HG03159 (cell line): ENCODE measurements around the gene TMEM254.
"Not testable (repeated sequence)": the region's sequence is repeated elsewhere in the genome, so short reads cannot be mapped to it uniquely, and the experiment has no call there.

Experiments
- ATAC-seq: cut with Tn5 transposase; IDR thresholded peaks from one replicate; pipeline ENCODE4 v1.9.1; 2021; ENCODE audit warnings: mild to moderate bottlenecking, moderate library complexity; ENCODE audit not compliant: unreplicated experiment

The TMEM254 gene, protein sequence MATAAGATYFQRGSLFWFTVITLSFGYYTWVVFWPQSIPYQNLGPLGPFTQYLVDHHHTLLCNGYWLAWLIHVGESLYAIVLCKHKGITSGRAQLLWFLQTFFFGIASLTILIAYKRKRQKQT

DNA sequence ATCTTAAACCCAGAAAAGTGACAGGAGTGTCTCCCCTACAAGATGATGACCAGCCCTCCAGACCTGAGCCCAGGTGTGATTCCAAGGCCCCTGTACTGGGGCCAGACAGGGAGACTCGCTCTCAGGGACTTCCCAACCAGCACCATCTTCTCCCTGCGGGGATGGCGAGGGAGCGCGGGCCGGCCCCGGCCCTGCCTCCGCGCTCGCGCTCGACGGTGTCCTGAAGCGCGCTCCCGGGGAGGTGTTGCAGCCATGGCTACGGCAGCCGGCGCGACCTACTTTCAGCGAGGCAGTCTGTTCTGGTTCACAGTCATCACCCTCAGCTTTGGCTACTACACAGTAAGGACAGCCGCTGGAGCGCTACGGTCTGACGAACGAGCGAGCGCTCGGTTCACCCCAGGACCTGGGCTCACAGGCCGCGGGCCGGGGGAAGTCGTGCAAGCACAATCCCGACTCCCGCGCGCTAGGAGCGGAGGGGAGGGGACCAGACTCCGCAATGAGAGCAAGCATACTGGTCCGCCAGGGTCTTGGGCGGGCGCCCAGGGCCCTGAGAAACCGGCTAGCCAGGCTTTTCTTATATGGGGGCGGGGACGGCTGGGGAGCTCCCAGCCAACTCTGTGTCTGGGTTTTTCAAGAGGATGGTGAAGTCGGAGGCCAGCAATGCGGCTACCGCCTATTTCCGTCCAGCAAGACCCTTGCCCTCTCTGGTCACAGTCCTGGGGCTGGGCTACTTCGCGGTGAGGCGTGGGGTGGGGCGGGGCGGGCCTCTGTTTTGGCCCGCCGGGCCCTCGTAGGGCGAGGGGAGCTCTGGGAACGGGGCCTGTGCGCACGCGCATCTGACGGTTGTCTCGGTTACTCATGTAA, at the start of gene TMEM254:
Gene TMEM254 (plus strand): TSS at position 218 of the 864 bp plus-strand sequence. CDS start 35 bp downstream, at position 253.
- peak; percentile 83 for ATAC-seq

DNA sequence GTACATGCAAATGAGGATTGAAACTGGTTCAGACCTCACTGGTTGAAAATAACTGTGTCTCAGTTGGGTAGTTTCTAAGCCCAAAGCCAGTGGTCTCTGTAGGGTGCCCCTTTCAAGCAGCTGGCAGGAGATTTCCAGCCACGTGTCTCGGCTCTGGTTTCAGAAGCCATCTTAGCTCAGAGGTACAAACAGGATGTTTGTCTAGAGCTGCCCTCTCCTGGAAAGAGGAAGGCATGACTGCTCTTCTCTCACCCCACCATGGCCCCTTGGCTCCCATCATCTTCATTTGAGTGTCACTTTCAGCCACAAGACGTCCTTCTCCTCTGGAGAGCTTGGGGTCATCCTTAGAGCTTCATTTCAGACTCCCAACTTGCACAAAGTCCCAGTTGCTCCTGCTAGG, 49.3 kb upstream of the TMEM254 start:
- peak; percentile 76 for ATAC-seq

DNA sequence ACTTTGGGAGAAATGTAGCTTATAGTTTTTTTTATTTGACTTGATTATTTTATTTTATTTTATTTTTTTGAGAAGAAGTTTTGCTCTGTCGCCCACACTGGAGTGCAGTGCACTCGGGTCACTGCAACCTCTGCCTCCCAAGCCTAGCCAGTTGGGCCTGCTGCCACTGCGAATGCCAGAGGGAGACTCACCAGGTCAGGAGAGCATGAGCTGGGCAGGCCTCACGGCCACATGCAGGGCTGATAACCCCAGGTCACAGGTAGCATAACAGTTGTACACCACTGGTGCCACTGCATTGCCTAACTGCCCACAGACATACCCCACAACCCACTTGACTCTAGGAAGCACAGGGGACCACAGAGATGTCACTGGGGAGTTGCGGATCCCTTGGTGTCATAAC, 48.6 kb upstream of the TMEM254 start:
- not testable (repeated sequence) for ATAC-seq

DNA sequence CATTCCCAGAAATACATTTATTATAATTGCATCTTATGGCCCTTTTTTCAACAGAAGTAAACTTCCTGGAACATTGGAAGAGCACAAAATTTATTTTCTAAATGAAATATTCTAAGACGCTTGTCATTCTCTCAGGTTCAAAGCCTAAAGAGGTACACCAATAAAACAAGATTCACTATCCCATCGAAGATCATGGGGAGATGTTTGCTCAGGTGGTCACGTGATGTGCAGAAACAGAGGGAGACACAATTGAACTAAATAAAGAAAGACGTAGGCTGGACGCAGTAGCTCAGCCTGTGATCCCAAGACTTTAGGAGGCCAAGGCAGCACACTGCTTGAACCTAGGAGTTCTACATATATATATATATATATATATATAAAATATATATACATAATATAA, 46.0 kb upstream of the TMEM254 start:
- ATAC-seq = no peak

- ATAC-seq = not testable (repeated sequence)
Measured at GRCh38 chr10:80034766-80035165, 43.7 kb upstream of the TMEM254 start.

DNA sequence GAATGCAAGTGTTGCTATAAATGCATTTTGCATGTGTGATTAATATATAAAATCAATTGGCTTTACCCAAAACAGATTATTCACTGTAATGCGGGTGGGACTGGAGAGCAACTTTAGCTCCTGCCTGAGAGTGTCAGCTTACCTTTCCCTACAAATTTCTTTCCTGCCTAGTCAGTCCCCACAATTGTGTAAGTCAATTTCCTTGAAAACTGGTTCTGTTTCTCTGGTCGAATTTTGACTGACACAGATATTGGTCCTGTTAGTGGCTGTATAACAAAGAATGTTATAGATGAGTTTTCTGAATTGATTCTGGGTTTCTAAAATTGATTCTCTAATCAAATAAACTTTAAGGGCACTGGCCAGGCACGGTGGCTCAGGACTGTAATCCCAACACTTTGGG, 43.0 kb upstream of the TMEM254 start:
- not testable (repeated sequence) for ATAC-seq

DNA sequence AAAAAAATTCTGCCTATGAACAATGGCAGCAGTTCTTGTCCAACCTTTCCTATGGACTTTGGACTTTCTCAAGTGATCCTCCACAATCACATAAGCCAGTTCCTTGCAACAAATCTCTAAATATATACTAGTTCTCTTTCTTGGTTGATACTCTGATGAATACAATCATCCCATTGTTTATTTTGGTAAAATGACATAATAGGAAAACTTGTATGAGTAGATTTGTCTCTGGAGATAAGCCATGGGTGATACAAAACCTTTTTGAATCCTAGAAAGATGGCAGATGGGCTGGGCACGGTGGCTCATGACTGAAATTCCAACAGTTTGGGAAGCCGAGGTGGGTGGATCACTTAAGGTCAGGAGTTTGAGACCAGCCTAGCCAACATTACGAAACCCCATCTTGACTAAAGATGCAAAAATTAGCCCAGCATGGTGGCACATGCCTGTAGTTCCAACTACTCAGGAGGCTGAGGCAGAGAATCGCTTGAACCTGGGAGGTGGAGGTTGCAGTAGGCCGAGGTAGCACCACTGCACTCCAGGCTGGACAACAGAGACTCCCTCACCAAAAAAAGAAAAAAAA, 41.5 kb upstream of the TMEM254 start:
- not testable (repeated sequence) for ATAC-seq

DNA sequence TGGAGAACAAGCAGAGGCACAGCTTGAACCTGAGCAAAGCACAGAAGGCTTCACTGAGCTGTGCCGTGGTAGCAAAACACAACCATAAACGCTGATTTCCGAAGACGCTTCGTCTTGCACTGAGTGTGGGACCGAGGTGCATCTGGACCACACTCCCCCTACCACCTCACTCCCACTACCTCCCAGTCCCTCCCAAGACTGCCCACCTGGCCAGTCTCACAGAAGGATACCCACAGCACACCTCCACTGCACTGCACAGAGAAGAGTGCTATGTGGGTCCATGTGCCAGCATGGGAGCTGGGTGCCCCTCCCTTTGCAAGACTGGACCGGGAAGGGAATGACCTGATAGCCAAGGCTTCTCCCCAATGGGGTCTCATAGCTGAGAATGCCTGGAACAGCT, 40.2 kb upstream of the TMEM254 start:
- ATAC-seq = not testable (repeated sequence)

DNA sequence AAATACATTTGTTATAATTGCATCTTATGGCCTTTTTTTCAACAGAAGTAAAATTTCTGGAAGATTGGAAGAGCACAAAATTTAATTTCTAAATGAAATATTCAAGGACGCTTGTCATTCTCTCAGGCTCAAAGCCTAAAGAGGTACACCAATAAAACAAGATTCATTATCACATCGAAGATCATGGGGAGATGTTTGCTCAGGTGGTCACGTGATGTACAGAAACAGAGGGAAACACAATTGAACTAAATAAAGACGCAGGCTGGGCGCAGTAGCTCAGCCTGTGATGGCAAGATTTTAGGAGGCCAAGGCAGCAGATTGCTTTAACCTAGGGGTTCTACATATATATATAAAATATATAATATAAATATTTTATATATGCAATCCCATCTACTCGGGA, 37.3 kb upstream of the TMEM254 start:
- no peak for ATAC-seq

DNA sequence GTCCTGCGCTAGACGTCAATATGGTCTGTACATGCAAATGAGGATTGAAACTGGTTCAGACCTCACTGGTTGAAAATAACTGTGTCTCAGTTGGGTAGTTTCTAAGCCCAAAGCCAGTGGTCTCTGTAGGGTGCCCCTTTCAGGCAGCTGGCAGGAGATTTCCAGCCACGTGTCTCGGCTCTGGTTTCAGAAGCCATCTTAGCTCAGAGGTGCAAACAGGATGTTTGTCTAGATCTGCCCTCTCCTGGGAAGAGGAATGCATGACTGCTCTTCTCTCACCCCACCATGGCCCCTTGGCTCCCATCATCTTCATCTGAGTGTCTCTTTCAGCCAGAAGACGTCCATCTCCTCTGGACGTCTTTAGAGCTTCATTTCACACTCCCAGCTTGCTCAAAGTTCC, 33.5 kb upstream of the TMEM254 start:
- not testable (repeated sequence) for ATAC-seq

DNA sequence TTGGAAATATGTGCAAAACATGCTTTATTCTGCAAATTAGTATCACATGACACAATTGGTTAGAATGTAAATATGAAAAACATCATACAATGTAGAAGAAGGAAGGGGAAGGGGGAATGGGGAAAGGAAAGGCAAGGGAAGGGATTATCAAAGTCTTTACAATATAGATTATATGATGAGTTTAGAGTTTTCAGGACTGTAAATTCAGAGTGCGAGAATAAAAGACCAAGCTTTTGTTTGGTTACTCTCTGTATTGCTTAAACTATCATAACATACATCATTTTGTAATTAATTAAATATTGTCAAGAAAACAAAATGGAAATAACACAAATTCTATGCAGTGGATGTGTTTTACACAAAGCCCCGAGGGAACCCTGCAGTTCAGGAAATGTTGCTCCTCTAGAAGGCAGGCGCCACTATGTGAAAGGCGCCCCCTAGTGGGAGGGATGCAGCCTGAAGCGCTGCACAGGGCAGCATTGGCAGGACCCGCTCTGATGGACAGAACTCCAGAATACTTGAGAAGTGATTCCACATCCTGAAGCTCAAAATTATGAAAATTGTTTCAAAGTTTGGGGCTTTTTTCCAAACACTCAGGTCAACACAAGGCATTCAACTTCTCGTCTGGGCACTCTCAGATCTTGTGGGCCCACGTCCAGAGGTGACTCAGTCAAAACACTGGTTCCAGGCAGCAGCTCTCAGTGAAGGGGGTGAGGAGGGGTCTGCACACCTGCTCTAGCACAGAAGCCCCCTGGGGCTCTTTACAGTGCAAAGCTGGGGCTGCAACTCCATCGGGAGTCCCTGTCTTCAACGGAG, 31.6 kb upstream of the TMEM254 start:
- ATAC-seq = peak; percentile 74

- no peak for ATAC-seq
Measured at GRCh38 chr10:80050752-80051151, 27.7 kb upstream of the TMEM254 start.

DNA sequence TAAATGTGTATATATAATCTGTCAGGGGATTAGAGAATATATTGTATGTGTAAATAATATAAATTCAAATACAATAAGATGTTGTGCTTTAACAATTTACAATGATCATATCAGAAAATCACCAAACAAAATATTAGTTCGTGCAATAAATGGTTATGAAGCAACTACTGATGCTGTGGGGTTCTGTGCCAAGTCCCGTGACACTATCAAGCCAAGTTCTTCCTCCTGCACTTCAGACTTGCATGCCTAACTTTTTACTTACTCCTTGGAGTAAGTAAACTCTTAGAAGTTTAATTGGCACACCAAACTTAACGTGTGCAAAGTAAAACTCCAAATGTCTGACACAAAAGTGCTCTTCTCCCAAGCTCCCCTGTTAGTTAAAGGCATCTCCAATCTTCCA, 26.5 kb upstream of the TMEM254 start:
- ATAC-seq = no peak

DNA sequence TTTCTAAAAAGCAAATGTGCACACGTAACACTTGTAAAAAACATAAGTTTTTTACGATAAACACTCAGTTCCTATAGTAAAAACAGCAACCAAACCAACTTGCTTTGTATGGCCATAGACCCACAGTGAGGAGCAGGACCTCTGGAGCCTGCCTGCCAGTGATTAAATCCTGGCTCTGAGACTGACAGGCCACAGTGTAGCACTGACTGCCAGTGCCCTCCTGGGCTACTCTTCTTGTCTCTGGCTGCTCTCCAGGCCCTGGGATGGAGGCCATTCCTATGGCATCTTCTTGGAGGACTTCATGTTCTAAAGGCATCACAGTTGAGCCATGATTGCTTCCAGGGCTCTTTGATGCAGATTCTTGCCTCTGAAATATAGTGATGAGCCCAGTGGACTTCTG, 22.7 kb upstream of the TMEM254 start:
- no peak for ATAC-seq

- ATAC-seq = no peak
Measured at GRCh38 chr10:80057171-80057570, 21.3 kb upstream of the TMEM254 start.

GRCh38 chr10:80064120-80064886, 14.2 kb upstream of the TMEM254 start:
- ATAC-seq = no peak

- ATAC-seq = no peak
Measured at GRCh38 chr10:80066809-80067208, 11.7 kb upstream of the TMEM254 start.

DNA sequence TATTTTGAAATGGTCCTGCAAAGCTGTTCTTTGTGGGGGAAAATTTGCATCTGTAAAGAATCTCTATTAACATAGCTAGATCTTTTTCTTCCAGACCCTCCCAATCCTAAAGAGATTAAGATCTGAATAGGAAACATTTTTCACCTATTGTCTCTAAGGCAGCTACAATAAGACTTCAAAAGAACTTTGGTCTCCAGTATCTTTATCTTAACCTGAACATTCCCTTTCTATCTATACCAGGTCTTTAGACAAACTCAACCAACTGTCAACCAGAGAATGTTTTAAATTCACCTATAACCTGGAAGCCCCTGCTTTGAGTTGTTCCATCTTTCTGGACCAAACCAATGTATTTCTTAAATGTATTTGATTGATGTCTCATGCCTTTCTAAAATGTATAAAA, 10.6 kb upstream of the TMEM254 start:
- ATAC-seq = not testable (repeated sequence)

DNA sequence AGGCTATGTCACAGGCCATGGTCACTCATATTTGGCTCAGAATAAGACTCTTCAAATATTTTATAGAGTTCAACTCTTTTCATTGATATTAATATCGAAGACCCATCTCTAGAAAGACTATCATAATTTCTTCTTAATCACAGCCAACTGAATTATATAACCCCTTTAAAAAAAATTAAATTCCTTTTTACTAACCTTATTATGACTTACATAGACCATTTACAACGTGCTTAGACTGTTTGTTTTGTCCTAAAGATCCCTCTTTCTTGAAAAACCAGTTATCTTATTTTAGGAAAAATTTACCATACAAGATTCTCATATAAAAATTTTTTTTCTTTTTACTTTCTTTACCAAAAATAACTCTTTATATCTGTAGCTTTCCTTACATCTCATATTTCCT, 10.2 kb upstream of the TMEM254 start:
- no peak for ATAC-seq

DNA sequence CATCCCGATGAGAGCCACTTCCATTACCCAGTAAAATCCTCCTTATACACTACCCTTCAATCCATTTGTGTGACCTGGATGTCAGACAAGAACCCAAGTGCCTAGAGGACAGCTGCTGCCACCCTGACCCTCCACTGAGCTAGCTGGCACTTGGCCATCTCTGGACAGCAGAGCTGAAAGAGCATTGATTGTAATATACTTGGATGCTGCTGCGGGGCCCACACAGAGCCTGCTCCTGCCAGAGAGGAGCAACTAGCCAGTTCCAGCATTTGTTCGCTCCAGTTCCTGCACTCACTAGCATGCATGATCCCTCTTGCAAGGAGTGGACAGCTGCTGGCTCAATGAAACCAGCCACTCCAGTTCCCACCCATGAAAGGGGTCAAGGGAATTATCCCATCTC, 8.4 kb upstream of the TMEM254 start:
- no peak for ATAC-seq

- no peak for ATAC-seq
Measured at GRCh38 chr10:80072584-80072983, 5.9 kb upstream of the TMEM254 start.
